ENCODE results near the gene SAMHD1.
"Not testable (repeated sequence)": the region's sequence is repeated elsewhere in the genome, so short reads cannot be mapped to it uniquely, and the experiment has no call there.

SAMHD1 gene

GRCh38 chr20:36951198-36951978, at the start of gene SAMHD1:
TSS of gene SAMHD1 (minus strand) at chr20:36951708. CDS start at chr20:36951643, 65 bp downstream.
- peak; percentile 92 to 94 for DNase-seq

- not testable (repeated sequence) for DNase-seq
Measured at GRCh38 chr20:37000171-37000570, 48.7 kb upstream of the SAMHD1 start.

GRCh38 chr20:36998652-36999051, 47.1 kb upstream of the SAMHD1 start:
- DNase-seq, result no peak

- no peak for DNase-seq
Measured at GRCh38 chr20:36997121-36997520, 45.6 kb upstream of the SAMHD1 start.

DNA sequence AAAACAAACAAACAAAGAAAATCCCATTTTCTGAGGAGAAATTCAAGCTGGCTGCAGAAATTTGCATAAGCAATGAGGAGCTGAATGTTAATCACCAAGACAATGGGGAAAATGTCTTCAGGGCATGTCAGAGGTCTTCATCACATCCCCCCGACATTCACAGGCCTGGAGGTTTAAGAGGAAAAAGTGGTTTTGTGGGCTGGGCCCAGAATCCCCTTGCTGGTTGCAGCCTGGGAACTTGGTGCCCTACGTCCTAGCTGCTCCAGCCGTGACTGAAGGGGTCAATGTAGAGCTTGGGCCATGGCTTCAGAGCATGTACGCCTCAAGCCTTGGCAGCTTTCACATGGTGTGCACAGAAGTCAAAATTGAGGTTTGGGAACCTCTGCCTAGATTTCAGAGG, 42.7 kb upstream of the SAMHD1 start:
- not testable (repeated sequence) for DNase-seq

GRCh38 chr20:36992802-36993334, 41.4 kb upstream of the SAMHD1 start:
- DNase-seq, result no peak

DNA sequence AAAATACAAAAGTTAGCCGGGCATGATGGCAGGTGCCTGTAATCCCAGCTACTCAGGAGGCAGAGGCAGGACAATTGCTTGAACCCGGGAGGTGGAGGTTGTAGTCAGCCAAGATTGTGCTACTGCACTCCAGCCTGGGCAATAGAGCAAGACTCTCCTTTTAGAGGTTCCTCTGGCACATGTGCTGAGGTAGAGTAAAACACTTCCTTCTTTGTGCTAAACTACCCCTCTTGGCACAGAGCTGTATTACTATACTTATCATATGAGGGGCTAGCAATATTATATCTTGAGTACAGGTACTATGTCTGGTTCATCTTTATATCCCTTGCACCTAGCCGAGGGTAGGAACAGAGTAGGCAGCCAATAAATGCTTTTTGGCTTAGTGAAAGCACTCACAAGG, 40.2 kb upstream of the SAMHD1 start:
- DNase-seq, result no peak

GRCh38 chr20:36989797-36990196, 38.3 kb upstream of the SAMHD1 start:
- DNase-seq, result no peak

GRCh38 chr20:36988494-36988966, 37.0 kb upstream of the SAMHD1 start:
- DNase-seq, result no peak

DNA sequence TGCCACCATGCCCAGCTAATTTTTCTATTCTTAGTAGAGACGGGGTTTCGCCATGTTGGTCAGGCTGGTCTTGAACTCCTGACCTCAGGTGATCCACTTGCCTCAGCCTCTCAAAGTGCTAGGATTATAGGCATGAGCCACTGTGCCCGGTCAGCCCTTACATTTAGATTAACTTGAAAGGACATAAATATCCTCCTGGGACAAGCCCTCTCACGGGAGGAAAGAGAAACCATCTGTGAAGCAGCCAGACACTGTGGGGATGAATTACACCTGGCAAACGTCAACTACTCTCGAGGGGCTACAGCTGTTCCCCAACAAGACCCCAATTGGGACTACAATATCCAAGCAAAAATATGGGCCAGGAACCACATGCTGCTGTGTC, 32.7 kb upstream of the SAMHD1 start:
- DNase-seq, result no peak

DNA sequence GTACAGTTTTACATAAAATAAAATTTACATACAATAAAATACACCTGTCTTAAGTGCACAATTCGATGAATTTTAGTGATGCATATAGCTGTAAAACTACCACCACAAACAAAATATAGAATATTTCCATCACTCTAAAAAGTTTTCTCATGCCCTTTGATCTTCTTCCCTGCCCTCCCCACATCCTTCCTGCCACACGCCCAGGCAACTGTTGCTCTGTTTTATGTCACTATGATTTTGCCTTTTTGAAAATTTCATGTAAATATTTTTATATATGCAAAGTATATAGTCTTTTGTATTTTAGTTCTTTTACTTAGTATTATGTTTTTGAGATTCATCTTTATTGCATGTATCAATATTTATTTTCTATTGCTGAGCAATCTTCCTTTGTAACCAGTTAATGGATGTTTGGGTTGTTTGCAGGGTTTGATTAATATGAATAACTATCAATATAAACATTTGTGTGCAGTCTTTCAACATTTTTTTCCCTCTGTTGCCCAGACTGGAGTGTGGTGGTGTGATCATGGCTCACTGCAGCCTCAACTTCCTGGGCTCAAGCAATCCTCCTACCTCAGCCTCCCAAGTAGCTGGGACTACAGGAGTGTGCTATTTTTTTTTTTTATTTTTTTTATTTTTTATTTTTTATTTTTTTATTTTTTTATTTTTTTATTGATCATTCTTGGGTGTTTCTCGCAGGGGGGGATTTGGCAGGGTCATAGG, 23.8 kb upstream of the SAMHD1 start:
- no peak for DNase-seq

DNA sequence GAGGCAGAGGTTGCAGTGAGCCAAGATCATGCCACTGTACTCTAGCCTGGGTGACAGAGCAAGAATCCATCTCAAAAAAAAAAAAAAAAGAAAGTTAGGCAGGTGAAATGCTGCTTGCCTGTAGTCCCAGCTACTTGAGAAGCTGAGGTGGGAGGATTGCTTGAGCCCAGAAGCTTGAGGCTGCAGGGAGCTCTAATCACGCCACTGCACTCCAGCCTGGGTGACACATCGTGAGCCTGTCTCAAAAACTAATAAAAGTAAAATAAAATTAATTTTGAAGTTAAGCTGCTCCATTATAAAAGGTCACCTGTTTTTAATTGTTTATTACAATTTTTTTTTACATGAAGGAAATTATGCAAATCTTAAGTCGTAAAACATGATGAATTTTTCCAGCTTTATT, 23.2 kb upstream of the SAMHD1 start:
- no peak for DNase-seq

DNA sequence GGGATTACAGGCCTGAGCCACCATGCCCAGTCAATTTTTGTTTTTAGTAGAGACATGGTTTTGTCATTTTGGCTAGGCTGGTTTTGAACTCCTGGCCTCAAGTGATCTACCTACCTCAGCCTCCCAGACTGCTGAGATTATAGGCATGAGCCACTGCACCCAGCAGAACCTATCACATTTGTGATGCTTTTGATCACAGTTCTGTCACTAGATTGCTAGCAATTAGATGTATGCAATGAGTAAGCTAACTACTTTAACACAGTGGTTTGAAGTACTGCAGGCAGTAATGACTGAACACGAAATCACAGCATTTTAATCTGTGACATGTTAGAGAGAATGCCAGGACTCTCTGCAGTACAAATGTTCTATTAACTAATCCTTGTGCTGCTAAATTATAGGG, 19.6 kb upstream of the SAMHD1 start:
- no peak for DNase-seq

DNA sequence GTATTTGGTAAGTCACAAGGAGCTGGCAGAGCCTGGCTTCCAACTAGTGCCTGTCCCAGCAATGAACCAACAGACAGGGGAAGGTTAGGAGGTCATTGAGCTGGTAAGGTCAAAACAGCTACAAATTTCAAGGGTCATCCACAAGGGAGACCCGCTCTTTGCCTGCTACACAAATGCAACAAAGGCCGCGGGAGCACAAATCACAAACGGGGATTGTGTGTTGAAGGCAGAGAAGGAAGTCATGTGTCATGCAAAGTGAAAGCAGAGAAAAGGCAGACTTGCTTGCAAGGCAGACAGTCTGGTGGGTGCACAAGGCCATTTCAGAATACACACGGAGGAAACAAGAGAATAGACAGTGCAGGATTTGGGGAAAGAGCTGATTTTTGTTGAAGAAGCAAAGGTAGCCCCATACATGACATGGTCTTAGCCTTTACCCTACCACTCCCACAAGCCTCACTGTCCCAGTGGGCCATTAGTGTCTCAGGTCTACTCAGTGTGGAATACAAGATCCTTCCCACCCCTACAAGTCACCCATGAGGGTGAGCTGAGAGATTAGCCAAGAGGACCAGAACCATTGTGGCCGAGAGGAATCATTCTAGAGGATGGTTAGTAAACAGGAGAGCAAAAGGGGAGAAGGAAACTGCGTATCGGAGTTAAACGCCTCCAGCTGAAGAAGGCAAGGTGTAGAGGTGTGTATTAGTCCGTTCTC, 18.1 kb upstream of the SAMHD1 start:
- no peak for DNase-seq

DNA sequence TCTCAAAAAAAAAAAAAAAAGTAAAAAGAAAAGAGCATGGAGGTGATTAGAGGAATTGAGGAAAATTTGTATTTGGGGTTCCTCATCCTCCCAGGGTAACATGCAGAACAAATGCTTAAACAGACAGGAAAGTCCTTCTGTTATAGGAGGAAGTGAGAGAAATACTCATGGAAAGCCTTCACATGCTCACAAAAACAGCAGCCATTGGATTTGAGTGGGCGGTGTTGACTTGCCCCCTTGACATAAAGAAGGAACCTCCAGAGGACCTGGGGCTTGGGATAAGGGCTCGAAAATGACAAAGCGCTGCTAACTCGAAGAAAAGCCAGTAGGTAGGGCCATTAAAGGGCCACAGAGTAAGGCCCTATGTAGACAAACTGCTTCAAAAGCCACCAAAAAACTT, 17.5 kb upstream of the SAMHD1 start:
- no peak for DNase-seq

- no peak for DNase-seq
Measured at GRCh38 chr20:36967636-36968035, 16.1 kb upstream of the SAMHD1 start.

DNA sequence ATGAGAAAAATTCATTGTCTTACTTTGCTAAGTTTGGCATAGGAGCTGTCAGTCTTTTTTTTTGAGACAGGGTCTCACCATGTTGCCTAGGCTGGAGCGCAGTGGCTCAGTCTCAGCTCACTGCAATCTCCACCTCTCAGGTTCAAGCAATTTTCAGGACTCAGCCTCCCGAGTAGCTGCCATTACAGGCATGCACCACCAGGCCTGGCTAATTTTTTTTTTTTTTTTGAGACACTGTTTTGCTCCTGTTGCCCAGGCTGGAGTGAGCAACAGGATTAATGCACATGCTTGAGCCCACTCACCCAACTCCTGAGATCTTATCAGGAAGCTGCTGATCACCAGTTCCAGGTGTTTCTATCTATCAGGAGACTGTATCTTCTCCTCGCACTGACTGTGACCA, 15.5 kb upstream of the SAMHD1 start:
- not testable (repeated sequence) for DNase-seq

DNA sequence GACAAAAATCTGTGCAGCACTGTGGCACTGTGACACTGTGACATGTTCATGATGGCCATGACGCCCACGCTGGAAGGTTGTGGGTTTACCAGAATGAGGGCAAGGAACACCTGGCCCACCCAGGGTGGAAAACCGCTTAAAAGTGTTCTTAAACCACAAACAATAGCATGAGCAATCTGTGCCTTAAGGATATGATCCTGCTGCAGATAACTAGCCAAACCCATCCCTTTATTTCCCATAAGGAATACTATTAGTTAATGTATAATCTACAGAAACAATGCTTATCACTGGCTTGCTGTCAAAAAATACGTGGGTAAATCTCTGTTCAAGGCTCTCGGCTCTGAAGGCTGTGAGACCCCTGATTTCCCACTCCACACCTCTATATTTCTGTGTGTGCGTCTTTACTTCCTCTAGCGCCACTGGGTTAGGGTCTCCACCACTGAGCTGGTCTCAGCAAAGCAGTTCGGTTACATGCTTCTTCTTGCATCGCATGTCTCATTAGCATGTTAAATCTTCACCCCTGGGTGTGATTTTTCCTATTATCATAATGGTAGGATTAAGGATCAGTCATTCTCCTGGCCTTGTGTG, 10.9 kb upstream of the SAMHD1 start:
- not testable (repeated sequence) for DNase-seq

GRCh38 chr20:36959242-36959641, 7.7 kb upstream of the SAMHD1 start:
- DNase-seq, result no peak

DNA sequence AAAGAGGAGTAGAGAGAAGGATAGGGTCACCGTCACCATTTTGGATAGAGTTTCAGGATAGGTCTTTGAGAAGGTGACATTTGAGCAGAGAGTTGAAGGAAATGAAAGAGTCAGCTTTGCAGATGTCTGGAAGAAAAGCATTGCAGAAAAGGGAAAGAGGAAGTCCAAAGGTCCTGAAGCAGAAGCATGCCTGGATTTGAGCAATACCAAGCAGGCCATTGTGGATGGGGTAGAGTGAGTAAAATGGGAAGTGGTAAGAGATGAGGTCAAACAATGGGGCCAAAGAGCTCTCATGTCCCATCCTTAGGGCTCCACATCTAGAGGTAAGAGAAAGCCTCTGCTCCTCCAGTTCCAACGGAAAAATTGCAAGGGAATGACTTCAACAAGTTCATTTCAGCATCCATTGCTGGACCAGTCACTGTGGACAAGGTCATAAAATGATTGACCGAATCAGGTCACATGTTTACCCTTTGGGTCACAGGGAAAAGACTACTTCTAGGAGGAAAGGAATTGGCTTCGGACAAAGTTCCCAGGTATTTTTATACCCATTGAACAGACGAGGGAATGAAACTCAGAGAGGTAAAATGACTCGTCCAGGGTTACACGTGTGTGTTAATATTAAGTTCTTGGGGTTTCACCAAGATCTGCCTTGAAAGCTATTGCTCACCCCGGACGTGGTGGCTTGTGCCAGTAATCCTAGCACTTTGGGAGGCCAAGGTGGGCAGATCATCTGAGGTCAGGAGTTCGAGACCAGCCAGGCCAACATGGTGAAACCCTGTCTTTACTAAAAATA, 6.6 kb upstream of the SAMHD1 start:
- no peak for DNase-seq

DNA sequence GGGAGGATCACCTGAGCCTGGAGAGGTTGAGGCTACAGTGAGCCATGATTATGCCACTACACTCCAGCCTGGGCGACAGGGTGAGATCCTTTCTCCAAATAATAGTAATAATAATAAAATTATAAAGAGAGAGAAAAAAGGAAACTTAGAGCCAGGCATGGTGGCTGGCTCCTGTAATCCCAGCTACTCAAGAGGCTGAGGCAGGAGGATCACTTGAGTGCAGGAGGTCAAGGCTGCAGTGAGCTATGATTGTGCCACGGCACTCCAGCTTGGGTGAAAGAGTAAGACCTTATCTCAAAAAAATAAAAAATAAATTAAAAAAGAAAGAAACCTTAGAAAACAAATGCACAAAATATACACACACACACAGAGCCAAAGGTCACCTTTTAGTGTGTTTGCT, 5.2 kb upstream of the SAMHD1 start:
- no peak for DNase-seq

- DNase-seq, result no peak
Measured at GRCh38 chr20:36956016-36956415, 4.5 kb upstream of the SAMHD1 start.

Measured in NCI-H187 (cell line).